ENCODE measurements around the gene TSKU.

The TSKU gene

DNA sequence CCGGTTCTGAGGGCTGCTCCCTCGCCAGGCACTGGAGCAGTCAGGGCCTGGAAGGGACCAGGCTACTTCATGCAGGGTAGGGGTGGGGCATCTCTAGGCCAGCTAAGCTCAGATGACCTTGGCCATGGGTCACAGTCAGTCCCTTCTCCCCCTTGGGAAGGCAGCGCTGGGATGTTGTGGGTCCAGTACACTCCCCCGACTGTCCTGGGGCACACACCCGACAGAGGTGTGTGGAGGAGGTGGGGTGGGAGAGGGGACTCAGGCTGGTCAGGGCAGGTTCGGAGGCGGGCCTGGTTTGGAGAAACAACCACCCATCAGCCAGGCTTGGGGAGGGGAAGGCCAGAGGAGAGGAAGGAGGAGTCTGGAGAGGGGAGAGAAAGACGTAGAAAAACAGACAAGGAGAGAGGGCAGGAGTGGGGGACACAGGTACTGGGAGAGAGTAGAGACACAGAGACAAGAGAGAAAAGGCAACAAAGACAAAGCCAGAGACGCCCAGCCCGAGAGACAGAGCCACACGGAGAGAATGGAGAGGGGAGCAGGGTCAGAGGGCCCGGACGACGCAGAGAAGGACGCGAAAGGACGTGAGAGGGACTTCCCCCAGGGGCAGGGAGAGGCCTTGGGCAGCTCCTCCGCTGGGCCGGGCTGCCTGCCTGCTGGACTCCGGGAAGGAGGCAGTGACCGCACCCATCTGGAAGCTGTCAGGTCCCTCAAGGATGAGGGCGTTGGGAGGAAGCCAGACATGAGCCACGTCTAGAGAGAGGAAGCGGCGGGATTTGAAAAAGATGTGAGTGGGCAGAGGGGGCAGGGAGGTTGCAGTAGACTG lies 30.6 kb upstream of the TSKU start:
- DNase-seq (ENCODE audit: low read depth in 2 of 2), result no peak

DNA sequence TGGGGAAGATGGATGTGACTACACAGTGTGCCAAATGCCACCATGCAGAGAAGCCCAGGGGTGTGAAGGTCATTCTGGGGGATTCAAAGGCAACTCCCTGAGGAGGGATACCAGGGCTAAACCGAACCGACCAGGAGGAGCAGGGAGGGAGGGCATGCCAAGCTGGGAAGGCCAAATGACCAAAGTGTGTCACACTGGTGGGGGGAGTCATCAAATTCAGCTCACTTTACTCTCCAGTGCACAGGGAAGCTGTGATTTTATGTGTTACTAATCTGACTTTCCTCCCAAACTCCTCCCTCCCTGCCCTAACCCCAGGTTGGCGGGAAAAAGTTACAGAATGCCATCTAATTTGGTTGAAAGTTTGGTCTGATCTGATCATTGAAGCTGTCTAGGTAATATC lies 29.7 kb upstream of the TSKU start:
- DNase-seq (ENCODE audit: low read depth in 2 of 2), result no peak

GRCh38 chr11:76753950-76754349 lies 29.2 kb upstream of the TSKU start:
- no peak for DNase-seq (ENCODE audit: low read depth in 2 of 2)

DNA sequence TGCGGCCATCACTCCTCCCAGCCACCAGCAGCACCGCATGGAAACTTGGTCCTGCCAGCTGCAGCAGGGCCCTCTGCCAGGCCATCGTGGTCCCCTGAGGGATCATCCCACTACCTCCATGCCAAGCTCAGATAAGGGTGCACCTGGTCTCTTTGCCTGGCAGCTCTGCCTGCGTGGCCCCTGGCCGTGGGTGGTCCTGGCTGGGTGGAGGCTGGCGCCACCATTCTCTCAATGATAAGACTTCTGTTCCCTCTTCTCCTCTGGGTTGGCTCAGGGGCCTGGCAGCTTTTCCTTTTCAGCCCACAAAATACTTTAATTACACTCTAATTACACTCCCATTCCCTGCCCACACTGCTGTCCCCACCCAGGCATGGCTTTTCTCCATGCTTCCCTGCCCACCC lies 26.8 kb upstream of the TSKU start:
- no peak for DNase-seq (ENCODE audit: low read depth in 2 of 2)

DNA sequence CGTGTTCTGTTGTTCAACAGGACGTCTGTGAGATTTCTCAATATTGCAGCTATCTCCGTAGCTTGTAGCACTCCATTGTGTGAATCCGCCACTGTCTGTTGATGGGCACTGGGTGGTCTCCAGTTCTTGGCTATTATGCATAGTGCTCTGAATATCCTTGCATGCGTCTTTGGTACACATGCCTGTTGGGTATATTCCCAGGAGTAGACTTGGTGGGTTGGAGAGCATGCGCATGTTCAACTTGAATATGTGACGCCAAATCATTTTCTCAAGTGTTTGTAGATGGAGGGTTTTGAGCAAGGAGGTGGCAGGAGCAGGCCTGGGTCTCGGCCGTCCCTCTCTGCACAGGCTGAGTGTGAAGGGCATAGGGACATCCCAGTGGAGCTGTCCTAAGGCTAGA lies 24.8 kb upstream of the TSKU start:
- no peak for DNase-seq (ENCODE audit: low read depth in 2 of 2)

- no peak for DNase-seq (ENCODE audit: low read depth in 2 of 2)
Observed at GRCh38 chr11:76759092-76759491, 24.1 kb upstream of the TSKU start.

- no peak for DNase-seq (ENCODE audit: low read depth in 2 of 2)
Observed at GRCh38 chr11:76759517-76759916, 23.6 kb upstream of the TSKU start.

- DNase-seq (ENCODE audit: low read depth in 2 of 2), result no peak
Observed at GRCh38 chr11:76760236-76760635, 22.9 kb upstream of the TSKU start.

DNA sequence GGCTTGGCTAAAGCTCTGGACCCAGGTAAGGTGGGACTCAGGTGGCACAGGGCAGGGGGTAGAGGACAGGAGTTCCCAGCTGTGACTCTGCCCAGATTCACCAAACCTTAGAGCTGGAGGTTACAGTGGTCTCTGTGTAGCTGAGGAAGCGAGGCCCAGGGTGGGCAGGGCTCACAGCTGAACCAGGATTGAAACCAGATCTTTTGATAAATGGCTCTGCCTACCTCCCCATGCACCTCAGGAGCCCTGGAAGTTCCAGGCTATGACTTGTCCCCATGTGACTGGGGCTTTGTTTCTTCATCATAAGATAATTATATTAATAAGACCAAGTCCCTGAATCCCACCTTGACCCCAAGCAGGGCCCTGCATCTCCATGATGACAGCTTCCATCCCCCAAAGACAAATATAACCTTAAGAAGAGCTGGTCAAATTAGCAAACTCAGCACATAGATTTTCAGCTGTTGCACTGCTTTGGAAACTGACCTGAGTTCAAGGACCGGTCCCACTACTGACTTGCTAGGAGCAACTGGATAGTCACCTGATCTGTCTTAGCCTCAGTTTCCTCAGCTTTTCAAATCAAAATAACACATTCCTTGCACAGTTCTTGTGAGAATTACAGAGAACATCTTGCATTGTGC lies 21.3 kb upstream of the TSKU start:
- DNase-seq (ENCODE audit: low read depth in 2 of 2), result no peak

- no peak for DNase-seq (ENCODE audit: low read depth in 2 of 2)
Observed at GRCh38 chr11:76762356-76762752, 20.8 kb upstream of the TSKU start.

- DNase-seq (ENCODE audit: low read depth in 2 of 2), result no peak
Observed at GRCh38 chr11:76762867-76763572, 20.1 kb upstream of the TSKU start.

DNA sequence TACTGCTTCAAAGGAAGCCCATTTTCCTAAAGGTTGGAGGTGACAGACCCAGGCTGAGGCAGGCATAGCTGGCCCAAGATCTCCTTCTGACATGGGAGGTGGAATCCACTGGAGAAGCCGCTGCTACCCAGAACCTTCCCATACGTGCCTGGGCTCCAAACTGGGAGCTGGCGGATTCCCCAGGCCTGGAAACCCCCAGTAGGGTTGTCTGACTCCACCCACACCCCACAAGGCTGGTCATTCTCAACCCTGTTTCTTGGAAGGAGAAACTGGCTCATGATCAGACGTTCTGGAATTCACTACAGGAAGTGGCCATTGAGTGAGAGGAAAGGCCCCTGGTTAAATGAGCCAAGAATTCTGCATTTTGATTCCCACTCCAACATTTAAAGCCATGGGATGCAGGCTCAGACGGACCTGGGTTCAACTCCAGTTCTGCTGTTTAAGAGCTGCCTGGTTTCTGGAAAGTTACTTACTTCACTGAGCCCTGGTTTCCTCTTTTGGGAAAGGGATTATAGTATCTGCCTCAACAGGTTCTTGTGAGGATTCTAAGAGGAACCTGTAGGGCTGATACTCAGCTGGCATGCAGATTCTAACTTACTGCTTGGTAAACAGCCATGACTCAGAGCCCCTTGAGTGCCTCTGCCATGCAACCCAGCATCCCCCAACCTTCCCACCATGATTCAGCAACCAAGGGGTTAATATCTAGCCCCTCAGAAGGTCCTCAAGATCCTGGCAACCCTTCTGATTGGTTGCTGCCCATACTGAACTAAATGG lies 19.4 kb upstream of the TSKU start:
- DNase-seq (ENCODE audit: low read depth in 2 of 2), result no peak

GRCh38 chr11:76764941-76765665 lies 18.1 kb upstream of the TSKU start:
- no peak for DNase-seq (ENCODE audit: low read depth in 2 of 2)

DNA sequence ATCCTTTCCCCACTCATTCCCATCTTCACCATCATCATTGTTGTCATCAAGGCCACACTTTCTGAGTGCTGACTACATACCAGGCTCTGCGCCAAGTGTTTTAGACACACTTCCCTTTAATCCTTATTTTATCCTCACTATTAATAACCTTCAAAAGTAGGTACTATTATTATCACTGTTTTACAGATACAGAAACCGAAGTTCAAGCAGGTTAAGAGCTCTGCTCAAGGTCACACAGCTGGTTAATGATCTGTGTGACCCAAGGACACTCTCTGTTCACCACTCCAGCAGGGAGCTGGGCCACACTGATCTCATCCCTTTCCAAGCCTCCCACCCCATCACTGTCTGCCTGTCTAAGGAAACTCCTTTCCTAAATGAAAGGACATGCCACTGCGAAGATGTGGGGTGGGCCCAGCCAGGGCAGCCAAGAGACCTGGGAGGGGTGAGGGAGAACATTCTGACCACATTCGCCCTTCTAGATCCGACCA lies 17.2 kb upstream of the TSKU start:
- no peak for DNase-seq (ENCODE audit: low read depth in 2 of 2)

- DNase-seq (ENCODE audit: low read depth in 2 of 2), result no peak
Observed at GRCh38 chr11:76766521-76766920, 16.6 kb upstream of the TSKU start.

- DNase-seq (ENCODE audit: low read depth in 2 of 2), result no peak
Observed at GRCh38 chr11:76767659-76768058, 15.5 kb upstream of the TSKU start.

- DNase-seq (ENCODE audit: low read depth in 2 of 2), result no peak
Observed at GRCh38 chr11:76768088-76768908, 14.9 kb upstream of the TSKU start.

- no peak for DNase-seq (ENCODE audit: low read depth in 2 of 2)
Observed at GRCh38 chr11:76768909-76769560, 14.1 kb upstream of the TSKU start.

- no peak for DNase-seq (ENCODE audit: low read depth in 2 of 2)
Observed at GRCh38 chr11:76769645-76770586, 13.2 kb upstream of the TSKU start.

Data from stimulated activated CD4-positive, alpha-beta T cell treated with anti-CD3 and anti-CD28 coated beads, Interleukin-1b, Interleukin-23, amount 100 ng/mL, for 1 hour (primary cell).